Tibial nerve (tissue), 4 donors: ENCODE results near the gene ROBO2. TPM values are rescaled to one million over a fixed set of nuclear protein-coding genes. Genes with fewer than 3 reads are reported as not detected.

Experiments
- DNase-seq, 2 donors: peaks; one replicate each; pipeline ENCODE4 v3.0.0-alpha.2; 2019; ENCODE audit warnings: low spot score in 2 of 2
- H3K27ac ChIP-seq, 4 donors: fragments of 200-600 bp; sonication (generic) in 3 of 4; one replicate each; pipeline ENCODE4 v1.5.1; 2017 to 2019; ENCODE audit warnings: mild to moderate bottlenecking in 1 of 4
- H3K27me3 ChIP-seq, 2 donors: fragments of 200-600 bp; sonication (generic) in 1 of 2; one replicate each; pipeline versions ENCODE4 v1.5.1 to v1.6.0; 2017 to 2019
- H3K36me3 ChIP-seq, 3 donors: fragments of 200-600 bp; sonication (generic); one replicate each; pipeline ENCODE4 v1.5.1; 2018 to 2019
- H3K4me1 ChIP-seq, 4 donors: fragments of 200-600 bp; sonication (generic) in 3 of 4; one replicate each; pipeline ENCODE4 v1.5.1; 2017 to 2019
- H3K4me3 ChIP-seq, 4 donors: fragments of 200-600 bp; sonication (generic) in 3 of 4; one replicate each; pipeline ENCODE4 v1.5.1; 2017 to 2019; ENCODE audit warnings: mild to moderate bottlenecking in 1 of 4, moderate library complexity in 1 of 4
- H3K9me3 ChIP-seq, 4 donors: fragments of 200-600 bp; sonication (generic) in 3 of 4; one replicate each; pipeline ENCODE4 v1.5.1; 2017 to 2019
- CTCF ChIP-seq, 5 experiments: fragments of 200-600 bp in 3 of 5; fragments of 450-650 bp in 2 of 5; sonication (generic) in 3 of 5; IDR thresholded peaks; one replicate each; pipeline ENCODE4 v1.5.1; 2016 to 2019; ENCODE audit warnings: antibody characterized with exemption in 5 of 5, mild to moderate bottlenecking in 3 of 5, moderate library complexity in 2 of 5
- EP300 ChIP-seq, 2 donors: sonication (generic); formaldehyde crosslinking; IDR thresholded peaks; one replicate each; pipeline ENCODE4 v1.6.1; 2017; ENCODE audit warnings: antibody characterized with exemption in 2 of 2, mild to moderate bottlenecking in 1 of 2
- POLR2A ChIP-seq, 2 donors: fragments of 450-650 bp; IDR thresholded peaks; one replicate each; pipeline ENCODE4 v1.6.1; 2017; ENCODE audit warnings: antibody characterized with exemption in 2 of 2, mild to moderate bottlenecking in 2 of 2, moderate library complexity in 2 of 2
- WGBS, 2 donors: methylation state at CpG; one replicate each; pipeline ENCODE4 v1.1.5; 2018; 5-methylcytosine and 5-hydroxymethylcytosine counted together
- total RNA-seq, 4 donors: library from RNA; depleted of rRNA; stranded (reverse); fragments of >200 nt; gene quantifications; one replicate each; pipeline ENCODE4 v1.1.0, GENCODE V29; 2016

The ROBO2 gene
- total RNA-seq, 4 donors from 2014 or later, result 0.30 to 4.4 (median 1.9) TPM

- Histone ChIP-seq H3K36me3 (no peaks in the 10 kb centered on the region), H3K9me3 (no peaks in the 10 kb centered on the region), H3K4me3 (no peak overlapping the region), H3K27ac (no peak overlapping the region), H3K4me1 (no peaks in the 10 kb centered on the region), H3K27me3 (no peaks in the 10 kb centered on the region)
- DNase-seq, result no peak
- no peak for TF ChIP-seq POLR2A (IDR thresholded peaks at IDR 0.05)
- TF ChIP-seq CTCF (IDR thresholded peaks at IDR 0.05), result no peak
- TF ChIP-seq EP300 (IDR thresholded peaks at IDR 0.05), result no peak
- 77 to 86% methylated on average over 11 of the region's 11 CpGs for WGBS, 2 donors
Observed at GRCh38 chr3:77204788-77205187, 164.9 kb downstream of the ROBO2 start.

GRCh38 chr3:77207753-77208152, 167.9 kb downstream of the ROBO2 start:
- no peak for DNase-seq
- Histone ChIP-seq H3K27me3 (no peaks in the 10 kb centered on the region), H3K4me3 (no peak overlapping the region), H3K4me1 (no peaks in the 10 kb centered on the region), H3K36me3 (no peaks in the 10 kb centered on the region), H3K27ac (no peak overlapping the region), H3K9me3 (no peaks in the 10 kb centered on the region)
- WGBS, 2 donors, result 80 to 85% methylated on average over 8 of the region's 8 CpGs
- no peak for TF ChIP-seq CTCF (IDR thresholded peaks at IDR 0.05)

- 52 to 55% methylated on average over 3 of the region's 3 CpGs for WGBS, 2 donors
- Histone ChIP-seq H3K4me3 (no peak overlapping the region), H3K9me3 (no peaks in the 10 kb centered on the region), H3K4me1 (no peaks in the 10 kb centered on the region), H3K36me3 (no peaks in the 10 kb centered on the region), H3K27ac (no peak overlapping the region), H3K27me3 (no peaks in the 10 kb centered on the region)
- TF ChIP-seq POLR2A (IDR thresholded peaks at IDR 0.05) (no peak), CTCF (IDR thresholded peaks at IDR 0.05) (no peak), EP300 (IDR thresholded peaks at IDR 0.05) (no peak)
- no peak for DNase-seq
Observed at GRCh38 chr3:77222701-77223100, 182.8 kb downstream of the ROBO2 start.

GRCh38 chr3:77227567-77227966, 187.7 kb downstream of the ROBO2 start:
- TF ChIP-seq CTCF (IDR thresholded peaks at IDR 0.05), result no peak
- no peaks in the 10 kb centered on the region for H3K27me3 ChIP-seq
- H3K36me3 ChIP-seq, result no peaks in the 10 kb centered on the region
- no peak overlapping the region for H3K4me3 ChIP-seq
- no peak for DNase-seq
- WGBS, 2 donors, result 89% methylated on average over 2 of the region's 2 CpGs
- H3K9me3 ChIP-seq, result no peaks in the 10 kb centered on the region
- H3K4me1 ChIP-seq, result no peaks in the 10 kb centered on the region
- no peak overlapping the region for H3K27ac ChIP-seq

GRCh38 chr3:77232557-77232956, 192.7 kb downstream of the ROBO2 start:
- WGBS, 2 donors, result 96 to 97% methylated on average over 2 of the region's 2 CpGs
- no peak for DNase-seq
- TF ChIP-seq EP300 (IDR thresholded peaks at IDR 0.05), result no peak
- no peak for TF ChIP-seq POLR2A (IDR thresholded peaks at IDR 0.05)
- no peak for TF ChIP-seq CTCF (IDR thresholded peaks at IDR 0.05)
- H3K27me3 ChIP-seq, result no peaks in the 10 kb centered on the region
- H3K4me3 ChIP-seq, result no peak overlapping the region
- no peak overlapping the region for H3K27ac ChIP-seq
- H3K4me1 ChIP-seq, result no peaks in the 10 kb centered on the region
- H3K36me3 ChIP-seq, result no peaks in the 10 kb centered on the region
- no peaks in the 10 kb centered on the region for H3K9me3 ChIP-seq
